ENCODE measurements around the gene PYHIN1.
A peak's percentile ranks its signal among the peaks of the same experiment; 100 is the strongest.

PYHIN1 gene

GRCh38 chr1:158931055-158931737 is at the start of gene PYHIN1:
Gene PYHIN1 (plus strand): TSS chr1:158931552. CDS start chr1:158936911, 5,359 bp downstream.
- peaks cover 29% of the 10 kb centered on the region for H3K4me1 Mint-ChIP-seq
- H3K36me3 Mint-ChIP-seq: peaks cover 20% of the 10 kb centered on the region
- no peaks in the 10 kb centered on the region for H3K27me3 Mint-ChIP-seq
- H3K4me3 Mint-ChIP-seq: peak within 1 kb of the TSS; percentile 88
- ATAC-seq: peak; percentile 68
- peaks cover 8% of the 10 kb centered on the region for H3K9me3 Mint-ChIP-seq
- H3K27ac Mint-ChIP-seq: peak within 1 kb of the TSS; percentile 80

GRCh38 chr1:158893654-158894053 is 37.7 kb upstream of the PYHIN1 start:
- no peaks in the 10 kb centered on the region for H3K36me3 Mint-ChIP-seq
- peaks cover 10% of the 10 kb centered on the region for H3K9me3 Mint-ChIP-seq
- no peaks in the 10 kb centered on the region for H3K27me3 Mint-ChIP-seq
- no peak overlapping the region for H3K27ac Mint-ChIP-seq
- no peak for ATAC-seq
- H3K4me1 Mint-ChIP-seq: no peaks in the 10 kb centered on the region
- no peak overlapping the region for H3K4me3 Mint-ChIP-seq

- H3K4me1 Mint-ChIP-seq: no peaks in the 10 kb centered on the region
- H3K27me3 Mint-ChIP-seq: peaks cover 11% of the 10 kb centered on the region
- H3K4me3 Mint-ChIP-seq: no peak overlapping the region
- peaks cover 7% of the 10 kb centered on the region for H3K9me3 Mint-ChIP-seq
- no peak overlapping the region for H3K27ac Mint-ChIP-seq
- no peaks in the 10 kb centered on the region for H3K36me3 Mint-ChIP-seq
- no peak for ATAC-seq
Measured at GRCh38 chr1:158898722-158899121, 32.6 kb upstream of the PYHIN1 start.

- Mint-ChIP-seq H3K4me1 (no peaks in the 10 kb centered on the region), H3K4me3 (no peak overlapping the region)
Measured at GRCh38 chr1:158901623-158902022, 29.7 kb upstream of the PYHIN1 start.

GRCh38 chr1:158916085-158916484 is 15.3 kb upstream of the PYHIN1 start:
- H3K9me3 Mint-ChIP-seq: peaks cover 22% of the 10 kb centered on the region

More at GRCh38 chr1:158901623-158902022, 29.7 kb upstream of the PYHIN1 start:
- Mint-ChIP-seq H3K27ac (no peak overlapping the region), H3K9me3 (no peaks in the 10 kb centered on the region), H3K27me3 (peaks cover 31% of the 10 kb centered on the region), H3K36me3 (no peaks in the 10 kb centered on the region)
- no peak for ATAC-seq

DNA sequence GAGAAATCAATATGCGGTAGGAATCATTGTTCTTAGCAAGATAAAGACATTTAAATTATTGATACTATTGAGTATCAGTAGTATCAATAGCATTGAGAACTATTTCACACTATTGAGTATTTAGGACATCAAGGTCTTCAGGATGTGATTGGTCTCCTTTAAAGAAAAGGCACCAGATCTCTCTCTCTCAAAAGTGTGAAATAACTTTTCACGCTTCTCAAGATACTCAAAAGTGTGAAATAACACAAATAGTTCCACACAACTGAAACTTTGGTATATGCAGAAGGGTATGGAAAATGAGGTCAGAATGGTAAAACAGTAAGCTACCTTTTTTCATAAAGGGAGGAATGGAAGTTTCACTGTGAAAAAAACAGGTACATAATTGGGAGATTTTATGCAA is 6.7 kb upstream of the PYHIN1 start:
- ATAC-seq: no peak
- H3K4me1 Mint-ChIP-seq: peaks cover 2% of the 10 kb centered on the region

More at GRCh38 chr1:158916085-158916484, 15.3 kb upstream of the PYHIN1 start:
- ATAC-seq: no peak
- Mint-ChIP-seq H3K4me3 (no peak overlapping the region), H3K36me3 (peaks cover 28% of the 10 kb centered on the region), H3K27ac (no peak overlapping the region), H3K4me1 (no peaks in the 10 kb centered on the region), H3K27me3 (peaks cover 9% of the 10 kb centered on the region)

DNA sequence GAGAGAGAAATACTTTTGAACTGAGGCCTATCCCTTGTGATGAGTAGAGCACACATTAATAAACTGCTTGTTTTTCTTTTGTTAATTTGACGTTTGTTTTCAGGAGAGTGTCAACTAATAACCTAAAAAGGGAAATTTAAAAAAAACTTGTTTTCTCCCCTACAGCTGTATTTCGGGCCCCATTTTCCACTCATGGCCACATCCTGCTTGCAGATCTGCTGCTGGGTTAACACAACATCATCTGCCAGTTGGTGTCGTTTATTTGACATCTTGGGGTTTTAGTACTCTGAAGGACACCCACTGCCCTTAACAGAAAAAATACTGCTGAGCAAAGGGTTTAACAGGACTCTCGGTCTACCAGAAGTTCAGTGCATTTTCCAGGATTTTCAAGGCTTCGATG is 848 bp upstream of the PYHIN1 start:
- ATAC-seq: peak; percentile 53
- H3K27ac Mint-ChIP-seq: peak overlapping the region; percentile 33

More for the DNA sequence above, 6.7 kb upstream of the PYHIN1 start:
- Mint-ChIP-seq H3K27ac (no peak overlapping the region), H3K27me3 (no peaks in the 10 kb centered on the region), H3K36me3 (peaks cover 20% of the 10 kb centered on the region), H3K4me3 (no peak overlapping the region), H3K9me3 (peaks cover 13% of the 10 kb centered on the region)

GRCh38 chr1:158932171-158932570 is 819 bp downstream of the PYHIN1 start:
- Mint-ChIP-seq H3K27ac (peak overlapping the region; percentile 80), H3K36me3 (peaks cover 20% of the 10 kb centered on the region), H3K4me1 (peaks cover 29% of the 10 kb centered on the region), H3K27me3 (no peaks in the 10 kb centered on the region), H3K4me3 (peak overlapping the region; percentile 88), H3K9me3 (peaks cover 5% of the 10 kb centered on the region)
- ATAC-seq: no peak

More for the DNA sequence above, 848 bp upstream of the PYHIN1 start:
- Mint-ChIP-seq H3K27me3 (no peaks in the 10 kb centered on the region), H3K36me3 (peaks cover 19% of the 10 kb centered on the region), H3K9me3 (peaks cover 8% of the 10 kb centered on the region), H3K4me1 (peaks cover 29% of the 10 kb centered on the region), H3K4me3 (no peak overlapping the region)

- no peak for ATAC-seq
- Mint-ChIP-seq H3K36me3 (peaks cover 16% of the 10 kb centered on the region), H3K9me3 (peaks cover 4% of the 10 kb centered on the region), H3K27ac (peak overlapping the region; percentile 18), H3K27me3 (no peaks in the 10 kb centered on the region), H3K4me1 (peaks cover 29% of the 10 kb centered on the region), H3K4me3 (peak overlapping the region; percentile 75)
Measured at GRCh38 chr1:158933621-158934020, 2.3 kb downstream of the PYHIN1 start.

GRCh38 chr1:158939180-158939579 is 7.8 kb downstream of the PYHIN1 start:
- no peaks in the 10 kb centered on the region for H3K9me3 Mint-ChIP-seq
- no peaks in the 10 kb centered on the region for H3K27me3 Mint-ChIP-seq
- no peak for ATAC-seq
- no peak overlapping the region for H3K27ac Mint-ChIP-seq
- no peaks in the 10 kb centered on the region for H3K4me1 Mint-ChIP-seq
- H3K4me3 Mint-ChIP-seq: no peak overlapping the region
- peaks cover 22% of the 10 kb centered on the region for H3K36me3 Mint-ChIP-seq

- H3K4me3 Mint-ChIP-seq: no peak overlapping the region
Measured at GRCh38 chr1:158941317-158941716, 10.0 kb downstream of the PYHIN1 start.

DNA sequence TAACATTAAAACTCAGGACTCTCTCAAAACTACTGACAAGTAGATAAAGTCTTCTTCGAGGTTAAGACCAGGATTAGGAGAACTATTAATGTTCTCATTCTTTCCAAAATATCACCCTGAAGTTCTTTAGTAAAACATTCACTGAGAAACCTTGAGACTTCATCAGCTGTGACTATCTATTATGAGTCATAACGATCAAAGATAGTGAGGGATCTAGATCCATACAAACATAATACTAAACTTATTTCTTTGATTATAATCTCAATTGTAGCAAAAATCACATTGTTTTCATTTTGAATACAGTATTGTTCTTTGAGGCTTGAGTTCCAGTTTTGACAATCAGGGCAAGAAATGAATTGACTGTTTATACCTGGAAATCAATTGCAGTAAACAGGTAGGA is 11.1 kb downstream of the PYHIN1 start:
- Mint-ChIP-seq H3K27ac (no peak overlapping the region), H3K36me3 (peaks cover 10% of the 10 kb centered on the region), H3K4me1 (no peaks in the 10 kb centered on the region), H3K27me3 (no peaks in the 10 kb centered on the region), H3K4me3 (no peak overlapping the region), H3K9me3 (no peaks in the 10 kb centered on the region)
- ATAC-seq: no peak

More at GRCh38 chr1:158941317-158941716, 10.0 kb downstream of the PYHIN1 start:
- ATAC-seq: no peak
- Mint-ChIP-seq H3K4me1 (no peaks in the 10 kb centered on the region), H3K9me3 (no peaks in the 10 kb centered on the region), H3K27me3 (no peaks in the 10 kb centered on the region), H3K36me3 (peaks cover 13% of the 10 kb centered on the region), H3K27ac (no peak overlapping the region)

GRCh38 chr1:158943059-158943458 is 11.7 kb downstream of the PYHIN1 start:
- Mint-ChIP-seq H3K27ac (no peak overlapping the region), H3K9me3 (no peaks in the 10 kb centered on the region), H3K4me1 (no peaks in the 10 kb centered on the region), H3K27me3 (no peaks in the 10 kb centered on the region), H3K36me3 (peaks cover 15% of the 10 kb centered on the region), H3K4me3 (no peak overlapping the region)
- ATAC-seq: no peak

DNA sequence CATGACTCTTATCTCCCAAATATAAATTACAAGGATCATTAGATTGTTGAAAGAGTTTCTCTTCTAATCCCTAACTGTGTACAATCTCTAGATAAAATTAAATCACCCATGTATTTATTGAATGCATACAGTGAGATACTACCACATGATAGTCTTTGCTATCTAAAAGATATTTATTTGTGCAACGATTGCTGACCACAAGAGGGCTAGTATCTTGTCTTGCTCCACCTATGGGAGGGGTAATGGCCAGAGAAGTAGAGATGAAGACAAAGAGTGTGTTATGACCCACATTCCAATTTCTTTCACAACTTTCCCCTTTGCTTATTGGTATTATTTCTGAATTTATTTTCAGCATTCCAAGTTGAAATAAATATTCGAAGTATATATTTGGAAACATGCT is 13.7 kb downstream of the PYHIN1 start:
- ATAC-seq: no peak
- no peaks in the 10 kb centered on the region for H3K9me3 Mint-ChIP-seq
- H3K4me3 Mint-ChIP-seq: no peak overlapping the region
- H3K36me3 Mint-ChIP-seq: peaks cover 10% of the 10 kb centered on the region
- H3K4me1 Mint-ChIP-seq: peaks cover 5% of the 10 kb centered on the region
- H3K27me3 Mint-ChIP-seq: no peaks in the 10 kb centered on the region
- no peak overlapping the region for H3K27ac Mint-ChIP-seq

- Mint-ChIP-seq H3K27ac (no peak overlapping the region), H3K27me3 (no peaks in the 10 kb centered on the region), H3K36me3 (peaks cover 10% of the 10 kb centered on the region), H3K4me3 (no peak overlapping the region), H3K9me3 (no peaks in the 10 kb centered on the region), H3K4me1 (peaks cover 21% of the 10 kb centered on the region)
- ATAC-seq: no peak
Measured at GRCh38 chr1:158946785-158947184, 15.4 kb downstream of the PYHIN1 start.

- H3K4me3 Mint-ChIP-seq: peak overlapping the region; percentile 74
- H3K27ac Mint-ChIP-seq: peak overlapping the region; percentile 87
- H3K9me3 Mint-ChIP-seq: no peaks in the 10 kb centered on the region
- H3K27me3 Mint-ChIP-seq: no peaks in the 10 kb centered on the region
- H3K36me3 Mint-ChIP-seq: peaks cover 10% of the 10 kb centered on the region
- peak; percentile 91 for ATAC-seq
- peaks cover 33% of the 10 kb centered on the region for H3K4me1 Mint-ChIP-seq
Measured at GRCh38 chr1:158951956-158952355, 20.6 kb downstream of the PYHIN1 start.
